ENCODE data around the gene EPB41L1. TPM values are rescaled to one million over a fixed set of nuclear protein-coding genes. Genes with fewer than 3 reads are reported as not detected.

EPB41L1 gene
- polyA plus RNA-seq, 1 donor from 2014 or later: 38.2 TPM

DNA sequence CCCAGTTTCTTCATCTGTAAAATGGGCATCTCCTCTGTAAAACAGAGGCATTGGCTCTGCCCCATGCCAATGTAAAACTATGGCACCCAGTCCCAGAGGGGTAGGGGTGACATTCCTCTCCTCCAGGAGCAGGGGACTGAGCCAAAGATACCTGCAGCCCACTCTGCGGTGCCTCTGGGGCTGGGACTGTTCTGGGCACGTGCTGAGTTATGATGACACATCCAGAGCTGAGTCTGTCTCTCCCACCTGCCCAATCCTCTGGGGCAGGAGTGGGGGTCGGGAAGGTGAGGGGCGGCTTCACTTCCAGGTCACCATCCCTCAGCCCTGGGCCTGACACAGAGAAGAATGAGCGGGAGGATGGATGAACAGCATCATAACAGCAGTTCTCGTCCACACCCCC lies 111.6 kb downstream of the EPB41L1 start:
- Histone ChIP-seq H4K20me1 (ENCODE audit: insufficient read depth) (no peaks in the 10 kb centered on the region), H3K9me3 (ENCODE audit: low read length) (no peaks in the 10 kb centered on the region), H2AFZ (ENCODE audit: low read depth, low read length) (no peak overlapping the region), H3F3A (ENCODE audit: insufficient read depth, low read length, poor library complexity, severe bottlenecking) (no peaks in the 10 kb centered on the region), H3K79me2 (replicated peaks; ENCODE audit: insufficient read depth, low read length) (no peaks in the 10 kb centered on the region), H3K9me2 (ENCODE audit: insufficient read depth, low read length) (no peaks in the 10 kb centered on the region), H3K9ac (ENCODE audit: low read length) (no peak overlapping the region), H3K27me3 (ENCODE audit: insufficient read depth, low read depth, low read length) (no peaks in the 10 kb centered on the region), H3K27ac (ENCODE audit: low read length) (no peak overlapping the region), H3K4me3 (ENCODE audit: low read length) (no peak overlapping the region), H3K36me3 (ENCODE audit: insufficient read depth, low read length) (no peaks in the 10 kb centered on the region), H3K4me2 (ENCODE audit: low read length) (no peak overlapping the region)
- TF ChIP-seq EP300 (conservative IDR thresholded peaks at IDR 0.05; ENCODE audit: poor library complexity, severe bottlenecking) (no peak), MXI1 (conservative IDR thresholded peaks at IDR 0.05; ENCODE audit: poor library complexity, severe bottlenecking) (no peak), RAD21 (conservative IDR thresholded peaks at IDR 0.05) (no peak), POLR2AphosphoS5 (IDR thresholded peaks at IDR 0.05) (no peak), SMC3 (conservative IDR thresholded peaks at IDR 0.05; ENCODE audit: poor library complexity) (no peak), EZH2 (IDR thresholded peaks at IDR 0.05; ENCODE audit: borderline replicate concordance, insufficient read depth, low read length, poor library complexity, severe bottlenecking) (no peak), TAF1 (IDR thresholded peaks at IDR 0.05; ENCODE audit: low read depth) (no peak), CTCF (IDR thresholded peaks at IDR 0.05; ENCODE audit: poor library complexity, severe bottlenecking) (no peak)
- TF ChIP-seq, protein P1, sequence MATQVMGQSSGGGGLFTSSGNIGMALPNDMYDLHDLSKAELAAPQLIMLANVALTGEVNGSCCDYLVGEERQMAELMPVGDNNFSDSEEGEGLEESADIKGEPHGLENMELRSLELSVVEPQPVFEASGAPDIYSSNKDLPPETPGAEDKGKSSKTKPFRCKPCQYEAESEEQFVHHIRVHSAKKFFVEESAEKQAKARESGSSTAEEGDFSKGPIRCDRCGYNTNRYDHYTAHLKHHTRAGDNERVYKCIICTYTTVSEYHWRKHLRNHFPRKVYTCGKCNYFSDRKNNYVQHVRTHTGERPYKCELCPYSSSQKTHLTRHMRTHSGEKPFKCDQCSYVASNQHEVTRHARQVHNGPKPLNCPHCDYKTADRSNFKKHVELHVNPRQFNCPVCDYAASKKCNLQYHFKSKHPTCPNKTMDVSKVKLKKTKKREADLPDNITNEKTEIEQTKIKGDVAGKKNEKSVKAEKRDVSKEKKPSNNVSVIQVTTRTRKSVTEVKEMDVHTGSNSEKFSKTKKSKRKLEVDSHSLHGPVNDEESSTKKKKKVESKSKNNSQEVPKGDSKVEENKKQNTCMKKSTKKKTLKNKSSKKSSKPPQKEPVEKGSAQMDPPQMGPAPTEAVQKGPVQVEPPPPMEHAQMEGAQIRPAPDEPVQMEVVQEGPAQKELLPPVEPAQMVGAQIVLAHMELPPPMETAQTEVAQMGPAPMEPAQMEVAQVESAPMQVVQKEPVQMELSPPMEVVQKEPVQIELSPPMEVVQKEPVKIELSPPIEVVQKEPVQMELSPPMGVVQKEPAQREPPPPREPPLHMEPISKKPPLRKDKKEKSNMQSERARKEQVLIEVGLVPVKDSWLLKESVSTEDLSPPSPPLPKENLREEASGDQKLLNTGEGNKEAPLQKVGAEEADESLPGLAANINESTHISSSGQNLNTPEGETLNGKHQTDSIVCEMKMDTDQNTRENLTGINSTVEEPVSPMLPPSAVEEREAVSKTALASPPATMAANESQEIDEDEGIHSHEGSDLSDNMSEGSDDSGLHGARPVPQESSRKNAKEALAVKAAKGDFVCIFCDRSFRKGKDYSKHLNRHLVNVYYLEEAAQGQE (IDR thresholded peaks at IDR 0.05; ENCODE audit: borderline replicate concordance): no peak

DNA sequence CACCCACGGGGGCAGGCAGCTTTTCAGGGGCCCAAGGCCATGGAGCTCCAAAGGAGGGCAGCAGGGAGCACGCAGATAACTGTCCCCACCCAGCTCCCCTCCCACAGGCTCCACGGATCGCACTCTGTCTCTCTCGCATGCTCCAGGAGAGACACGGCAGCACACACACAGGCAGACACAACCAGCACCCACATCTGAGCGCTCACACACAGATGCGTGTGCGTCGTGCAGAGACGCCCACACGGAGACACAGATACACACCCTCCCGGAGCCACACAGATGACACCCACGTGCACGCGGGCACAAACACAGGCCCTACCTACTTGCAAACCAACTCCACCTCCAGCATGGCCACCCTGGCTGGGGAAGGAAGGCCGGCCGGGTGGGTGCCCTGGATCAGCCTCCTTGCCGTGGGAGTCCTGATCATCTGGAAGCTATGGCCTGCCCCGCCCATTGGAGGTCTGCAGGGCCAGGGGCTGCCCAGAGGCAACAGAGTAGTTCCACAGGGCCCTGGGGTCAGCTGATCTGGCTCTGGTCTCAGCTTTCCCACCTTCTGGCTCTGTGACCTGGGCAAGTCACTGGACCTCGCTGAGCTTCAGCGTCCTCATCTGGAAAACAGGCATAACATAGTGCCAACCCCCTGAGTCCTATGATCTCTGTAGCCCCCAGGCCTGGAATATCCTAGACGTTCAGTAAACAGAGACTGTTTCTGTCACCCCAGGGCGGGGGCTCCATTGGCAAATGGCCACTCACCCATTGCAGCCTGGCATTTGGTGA lies 113.3 kb downstream of the EPB41L1 start:
- Histone ChIP-seq H3K9me3 (ENCODE audit: low read length) (no peaks in the 10 kb centered on the region), H3K79me2 (replicated peaks; ENCODE audit: insufficient read depth, low read length) (no peaks in the 10 kb centered on the region), H4K20me1 (ENCODE audit: insufficient read depth) (no peaks in the 10 kb centered on the region), H2AFZ (ENCODE audit: low read depth, low read length) (no peak overlapping the region), H3K9me2 (ENCODE audit: insufficient read depth, low read length) (no peaks in the 10 kb centered on the region), H3K27me3 (ENCODE audit: insufficient read depth, low read depth, low read length) (no peaks in the 10 kb centered on the region), H3K27ac (ENCODE audit: low read length) (no peak overlapping the region), H3K9ac (ENCODE audit: low read length) (no peak overlapping the region), H3F3A (ENCODE audit: insufficient read depth, low read length, poor library complexity, severe bottlenecking) (no peaks in the 10 kb centered on the region), H3K36me3 (ENCODE audit: insufficient read depth, low read length) (no peaks in the 10 kb centered on the region), H3K4me3 (ENCODE audit: low read length) (no peak overlapping the region), H3K4me2 (ENCODE audit: low read length) (no peak overlapping the region)
- no peak for TF ChIP-seq MXI1 (conservative IDR thresholded peaks at IDR 0.05; ENCODE audit: poor library complexity, severe bottlenecking)
